GM12892 (cell line): ENCODE data around the gene POLR3F.

Source experiments
- POLR2AphosphoS5 ChIP-seq: IDR thresholded peaks from 2 replicates; pipeline ENCODE4 v1.6.1; 2011; ENCODE audit warnings: low read depth, low read length, control low read depth
- TAF1 ChIP-seq: IDR thresholded peaks from 2 replicates; pipeline ENCODE4 v1.6.1; 2011; ENCODE audit warnings: low read depth, mild to moderate bottlenecking, control low read depth, low read length, borderline replicate concordance

DNA sequence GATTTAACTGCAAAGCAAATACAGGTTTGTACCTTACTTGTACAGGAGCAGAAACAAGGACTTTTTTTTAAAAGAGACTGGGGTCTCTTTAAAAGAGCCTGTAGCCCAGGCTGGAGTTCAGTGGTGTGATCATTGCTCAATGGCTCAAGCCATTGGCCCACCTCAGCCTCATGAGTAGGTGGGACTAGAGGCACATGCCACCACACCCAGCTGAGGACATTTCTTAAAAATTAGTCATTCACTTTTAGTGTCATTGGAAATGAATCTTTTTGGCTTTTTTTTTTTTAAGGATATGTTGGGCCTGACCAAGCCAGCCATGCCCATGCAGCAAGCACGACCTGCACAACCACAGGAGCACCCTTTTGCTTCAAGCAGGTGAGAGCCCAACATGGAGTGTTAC is 57.5 kb downstream of the POLR3F start:
- TF ChIP-seq TAF1 (no peak), POLR2AphosphoS5 (no peak)
